Mucosa of descending colon (tissue), 3 donors: ENCODE results near the gene RAE1. TPM values are rescaled to one million over a fixed set of nuclear protein-coding genes. Genes with fewer than 3 reads are reported as not detected.

Source experiments
- ATAC-seq: fragments of 200-7000 bp; cut with Tn5 transposase; one replicate; pipeline ENCODE4 v1.9.1; 2020; ENCODE audit warnings: mild to moderate bottlenecking, moderate library complexity
- DNase-seq, 3 donors: peaks; one replicate each; pipeline ENCODE4 v3.0.0-alpha.2; 2020
- H3K36me3 ChIP-seq: fragments of 200-600 bp; one replicate; pipeline ENCODE4 v1.8.0; 2021; ENCODE audit warnings: low read depth, mild to moderate bottlenecking
- H3K4me1 ChIP-seq: fragments of 200-600 bp; one replicate; pipeline ENCODE4 v1.8.0; 2021; ENCODE audit warnings: low read depth, mild to moderate bottlenecking
- H3K4me3 ChIP-seq: fragments of 200-600 bp; one replicate; pipeline ENCODE4 v1.8.0; 2021; ENCODE audit warnings: mild to moderate bottlenecking
- H3K9me3 ChIP-seq: fragments of 200-600 bp; one replicate; pipeline ENCODE4 v1.8.0; 2021; ENCODE audit warnings: mild to moderate bottlenecking
- intact Hi-C, 2 donors: fragments of 100-400 bp; cut with DNase I in 1 of 2; cut with micrococcal nuclease in 1 of 2; formaldehyde crosslinking; loops; one replicate each; pipeline versions ENCODE4 v1.11.0 to v1.11.1; 2022; cut with DNase I, micrococcal nuclease
- total RNA-seq, 3 donors: library from RNA; stranded (reverse); fragmentation: NEBNext Ultra II Directional in 2 of 3; extraction: Animal tissue kit (Norgen Biotek cat#: 25700) in 2 of 3; gene quantifications; one replicate each; pipeline versions ENCODE4 v1.2.1 to v1.2.4, GENCODE V29; 2021 to 2023
- TF ChIP-seq, protein P1 (sequence below): fragments of 200-600 bp; IDR thresholded peaks from one replicate; pipeline ENCODE4 v1.8.0; 2022; ENCODE audit warnings: antibody characterized with exemption, mild to moderate bottlenecking
- donor health status: DM: no; HTN: no; CAD: no; lungs with moderate emphysema.
- donor health status: DM: no; HTN: no; CAD: no.
- donor health status: DM: no; HTN: yes; CAD: no.

Gene RAE1
- total RNA-seq, 3 donors from 2014 or later = 17.6 to 21.0 (median 19.9) TPM

DNA sequence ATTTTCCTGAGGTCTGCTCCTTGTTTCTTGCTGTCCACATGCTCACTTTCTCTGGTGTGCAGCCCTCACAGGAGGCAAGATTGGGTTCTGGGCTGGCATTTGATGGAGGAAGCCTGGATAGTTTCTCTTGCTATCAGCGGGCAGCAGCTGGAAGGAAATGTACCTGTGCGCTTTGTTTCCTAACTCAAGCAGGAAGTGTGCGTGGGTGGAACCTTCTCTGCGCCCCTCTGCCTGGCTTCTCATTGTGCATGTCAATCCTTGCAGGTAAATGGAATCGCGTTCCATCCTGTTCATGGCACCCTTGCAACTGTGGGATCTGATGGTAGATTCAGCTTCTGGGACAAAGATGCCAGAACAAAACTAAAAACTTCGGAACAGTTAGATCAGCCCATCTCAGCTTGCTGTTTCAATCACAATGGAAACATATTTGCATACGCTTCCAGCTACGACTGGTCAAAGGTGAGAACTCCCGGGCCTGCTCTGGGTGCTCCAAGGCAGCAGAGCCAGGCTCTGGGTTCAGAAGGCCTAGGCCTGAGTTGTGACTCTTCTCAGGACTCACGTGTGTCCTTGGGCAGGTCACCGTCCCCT lies 23.4 kb downstream of the RAE1 start:
- TF ChIP-seq, protein P1, sequence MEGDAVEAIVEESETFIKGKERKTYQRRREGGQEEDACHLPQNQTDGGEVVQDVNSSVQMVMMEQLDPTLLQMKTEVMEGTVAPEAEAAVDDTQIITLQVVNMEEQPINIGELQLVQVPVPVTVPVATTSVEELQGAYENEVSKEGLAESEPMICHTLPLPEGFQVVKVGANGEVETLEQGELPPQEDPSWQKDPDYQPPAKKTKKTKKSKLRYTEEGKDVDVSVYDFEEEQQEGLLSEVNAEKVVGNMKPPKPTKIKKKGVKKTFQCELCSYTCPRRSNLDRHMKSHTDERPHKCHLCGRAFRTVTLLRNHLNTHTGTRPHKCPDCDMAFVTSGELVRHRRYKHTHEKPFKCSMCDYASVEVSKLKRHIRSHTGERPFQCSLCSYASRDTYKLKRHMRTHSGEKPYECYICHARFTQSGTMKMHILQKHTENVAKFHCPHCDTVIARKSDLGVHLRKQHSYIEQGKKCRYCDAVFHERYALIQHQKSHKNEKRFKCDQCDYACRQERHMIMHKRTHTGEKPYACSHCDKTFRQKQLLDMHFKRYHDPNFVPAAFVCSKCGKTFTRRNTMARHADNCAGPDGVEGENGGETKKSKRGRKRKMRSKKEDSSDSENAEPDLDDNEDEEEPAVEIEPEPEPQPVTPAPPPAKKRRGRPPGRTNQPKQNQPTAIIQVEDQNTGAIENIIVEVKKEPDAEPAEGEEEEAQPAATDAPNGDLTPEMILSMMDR = no peak
- H3K9me3 ChIP-seq = no peaks in the 10 kb centered on the region
- ATAC-seq = no peak
- intact Hi-C loops = loop anchor here in 1 of 2 donors (10.0 kb wide), 1 partner anchor 220 kb away; no protein-coding TSS in a partner anchor
- no peak overlapping the region for H3K4me3 ChIP-seq
- H3K4me1 ChIP-seq = no peaks in the 10 kb centered on the region
- no peak for DNase-seq
- H3K36me3 ChIP-seq = peaks cover 14% of the 10 kb centered on the region

DNA sequence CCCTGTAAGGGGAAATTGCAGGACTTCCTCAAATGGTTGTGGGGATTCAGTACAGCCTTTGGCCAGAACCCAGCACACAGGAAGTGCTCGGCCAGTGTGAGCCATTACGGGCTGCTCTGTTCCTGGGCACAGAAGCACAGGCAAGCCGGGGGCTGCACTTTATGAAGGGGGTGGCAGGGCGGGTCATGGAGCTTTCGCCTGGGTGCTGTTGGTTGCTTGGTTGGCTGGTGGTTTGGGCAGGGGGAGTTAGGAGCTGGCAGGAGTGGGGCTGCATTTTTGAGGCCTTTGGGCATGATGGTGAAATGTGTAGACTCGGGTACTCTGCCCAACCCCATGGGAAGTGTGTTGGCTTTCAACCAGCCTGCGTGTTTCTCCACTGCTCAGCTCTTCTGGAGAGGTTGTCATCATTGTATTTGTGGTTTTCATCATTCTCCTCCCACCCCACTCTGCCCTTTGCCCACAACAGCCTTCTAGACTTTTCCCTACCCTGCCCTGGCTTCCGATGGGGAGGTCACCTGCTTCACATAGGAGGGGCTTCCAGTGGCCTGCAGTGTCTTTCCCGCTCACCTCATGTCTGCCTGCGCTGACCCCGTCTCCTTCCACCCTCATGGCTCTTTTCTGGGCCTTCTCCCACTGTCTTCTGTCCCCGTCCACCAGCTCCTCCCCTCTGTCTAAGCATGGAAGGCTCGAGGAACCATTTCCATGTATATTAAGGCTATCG lies 24.0 kb downstream of the RAE1 start:
- intact Hi-C loops = loop anchor here in 1 of 2 donors (10.0 kb wide), 1 partner anchor 220 kb away; no protein-coding TSS in a partner anchor
- TF ChIP-seq, protein P1 = no peak
- Histone ChIP-seq H3K9me3 (no peaks in the 10 kb centered on the region), H3K36me3 (peaks cover 14% of the 10 kb centered on the region), H3K4me1 (no peaks in the 10 kb centered on the region), H3K4me3 (no peak overlapping the region)
- DNase-seq = peak in 2 of 3 donors; percentile 37 to 63
- peak; percentile 74 for ATAC-seq

DNA sequence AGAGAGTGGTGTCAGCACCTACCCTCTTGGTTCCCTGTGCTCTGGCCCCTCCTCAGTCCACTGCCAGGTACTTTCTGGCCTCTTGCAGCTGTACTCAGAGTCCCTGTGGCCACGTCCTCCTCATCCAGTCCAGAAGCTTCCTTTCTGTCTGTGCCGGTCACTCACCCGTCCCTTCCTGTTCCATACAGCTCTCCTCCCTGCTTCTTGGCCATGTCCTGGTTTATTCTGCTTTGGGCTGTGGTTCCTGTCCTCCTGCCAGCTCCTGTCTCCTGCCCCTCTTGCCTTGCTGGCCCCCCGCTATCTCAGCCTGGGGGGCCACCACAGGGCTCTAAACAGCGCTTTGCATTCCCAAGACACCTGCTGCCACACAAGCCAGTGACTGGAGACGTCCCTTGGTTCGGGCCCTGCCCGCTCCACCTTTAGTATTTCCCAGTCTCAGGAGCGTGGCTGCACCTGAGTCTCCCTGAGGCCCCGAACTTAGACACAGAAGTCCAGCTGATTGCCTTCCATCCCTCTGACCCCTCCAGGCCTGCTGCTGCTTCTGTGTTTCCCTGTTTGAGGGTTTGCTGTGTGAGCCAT lies 24.7 kb downstream of the RAE1 start:
- no peaks in the 10 kb centered on the region for H3K9me3 ChIP-seq
- no peak overlapping the region for H3K4me3 ChIP-seq
- peaks cover 11% of the 10 kb centered on the region for H3K36me3 ChIP-seq
- peak in 1 of 3 donors; percentile 18 for DNase-seq
- TF ChIP-seq, protein P1 = no peak
- H3K4me1 ChIP-seq = no peaks in the 10 kb centered on the region
- intact Hi-C loops = loop anchor here in 1 of 2 donors (10.0 kb wide), 1 partner anchor 219 kb away; no protein-coding TSS in a partner anchor
- ATAC-seq = peak; percentile 27

DNA sequence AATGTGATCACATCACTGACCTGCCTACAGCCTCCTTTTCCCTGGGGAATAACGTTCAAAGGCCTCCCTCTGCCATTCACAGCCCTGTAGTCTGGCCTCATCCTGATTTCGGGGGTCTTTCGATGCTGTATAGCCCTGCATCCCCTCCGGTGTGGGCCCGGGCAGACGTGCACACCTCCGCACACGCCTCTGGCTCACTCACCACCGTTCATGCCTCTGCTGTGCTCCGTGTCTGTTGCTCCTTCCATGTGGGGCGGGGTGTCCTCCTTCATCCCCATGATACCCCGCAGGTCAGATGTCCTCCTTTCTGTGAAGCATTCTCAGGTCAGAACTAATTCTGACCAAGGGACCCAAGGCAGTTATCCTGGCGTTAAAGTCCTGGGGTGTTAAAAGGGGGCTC lies 26.3 kb downstream of the RAE1 start:
- TF ChIP-seq, protein P1 = no peak
- intact Hi-C loops = loop anchor here in 1 of 2 donors (10.0 kb wide), 1 partner anchor 217 kb away; no protein-coding TSS in a partner anchor

DNA sequence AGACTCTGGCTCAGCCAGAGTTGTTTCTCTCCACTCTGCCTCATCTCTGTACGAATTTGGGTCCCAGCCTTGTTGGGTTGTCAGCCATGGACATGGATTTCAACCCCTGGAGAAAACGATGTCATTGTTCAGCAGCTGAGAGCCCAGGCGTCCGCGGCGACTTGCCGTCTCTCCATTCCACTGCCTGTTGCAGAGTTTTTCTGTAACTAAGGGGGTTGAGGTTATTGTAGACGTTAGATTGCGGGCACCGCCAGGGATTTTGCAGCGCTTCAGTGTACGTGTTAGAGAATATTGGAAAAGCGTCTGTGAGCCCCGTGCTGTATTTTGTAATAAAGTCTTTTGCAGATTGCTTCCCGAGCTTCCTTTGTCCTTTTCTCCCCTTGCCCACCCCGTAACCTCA lies 27.1 kb downstream of the RAE1 start:
- TF ChIP-seq, protein P1 = no peak
- no peak for ATAC-seq
- no peak for DNase-seq
- H3K4me3 ChIP-seq = no peak overlapping the region
- H3K36me3 ChIP-seq = peaks cover 11% of the 10 kb centered on the region
- intact Hi-C loops = loop anchor here in 1 of 2 donors (10.0 kb wide), 1 partner anchor 217 kb away; no protein-coding TSS in a partner anchor
- H3K9me3 ChIP-seq = no peaks in the 10 kb centered on the region
- H3K4me1 ChIP-seq = peaks cover 5% of the 10 kb centered on the region

More for the DNA sequence above, 26.3 kb downstream of the RAE1 start:
- Histone ChIP-seq H3K4me1 (no peaks in the 10 kb centered on the region), H3K36me3 (peaks cover 11% of the 10 kb centered on the region), H3K9me3 (no peaks in the 10 kb centered on the region), H3K4me3 (no peak overlapping the region)
- ATAC-seq = no peak
- no peak for DNase-seq
